HG02571 (cell line): ENCODE measurements around the gene NTRK2.

Experiments
- ATAC-seq: cut with Tn5 transposase; IDR thresholded peaks from one replicate; pipeline ENCODE4 v1.9.1; 2021; ENCODE audit warnings: mild to moderate bottlenecking, moderate library complexity; ENCODE audit not compliant: unreplicated experiment

Gene NTRK2

GRCh38 chr9:84966876-84967830 is 297.6 kb downstream of the NTRK2 start:
- ATAC-seq = no peak

- no peak for ATAC-seq
These were observed 299.6 kb downstream of the NTRK2 start for GRCh38 chr9:84969084-84969483.

- no peak for ATAC-seq
These were observed 300.2 kb downstream of the NTRK2 start for GRCh38 chr9:84969736-84970135.

- no peak for ATAC-seq
These were observed 300.9 kb downstream of the NTRK2 start for GRCh38 chr9:84970432-84970831.

DNA sequence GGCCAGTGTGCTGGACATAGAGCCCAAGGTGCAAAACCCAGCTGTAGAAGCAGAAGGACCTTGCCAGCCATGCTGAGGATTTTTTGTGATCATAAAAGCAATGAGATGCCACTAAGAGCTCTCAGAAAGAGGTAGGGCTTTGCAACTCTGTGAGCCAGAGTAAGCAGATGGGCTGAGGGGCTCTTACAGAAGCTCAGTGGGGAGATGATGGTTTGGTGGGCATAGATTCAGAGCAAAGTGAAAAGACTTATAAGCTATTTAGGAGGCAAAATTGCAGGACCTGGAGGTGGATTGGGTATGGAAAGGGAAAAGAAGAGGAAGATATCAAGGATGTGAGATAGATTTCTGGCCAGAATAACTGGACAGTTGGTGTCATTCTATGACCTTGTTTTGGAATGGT is 302.0 kb downstream of the NTRK2 start:
- ATAC-seq = no peak

- no peak for ATAC-seq
These were observed 304.7 kb downstream of the NTRK2 start for GRCh38 chr9:84974258-84974657.

- ATAC-seq = no peak
These were observed 305.3 kb downstream of the NTRK2 start for GRCh38 chr9:84974855-84975254.

- no peak for ATAC-seq
These were observed 306.4 kb downstream of the NTRK2 start for GRCh38 chr9:84975926-84976325.

DNA sequence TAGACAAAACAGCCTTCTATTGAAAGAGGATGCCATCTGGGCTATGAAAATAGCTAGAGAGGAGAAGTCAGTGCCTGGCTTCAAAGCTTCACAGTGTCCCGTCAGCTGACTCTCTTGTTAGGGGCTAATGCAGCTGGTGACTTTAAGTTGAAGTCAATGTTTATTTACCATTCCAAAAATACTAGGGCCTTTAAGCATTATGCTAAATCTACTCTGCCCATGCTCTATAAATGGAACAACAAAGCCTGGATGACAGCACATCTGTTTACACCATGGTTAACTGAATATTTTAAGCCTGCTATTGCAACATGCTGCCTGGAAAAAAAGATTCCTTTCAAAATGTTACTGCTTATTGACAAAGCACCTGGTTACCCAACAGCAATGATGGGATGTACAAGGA is 309.1 kb downstream of the NTRK2 start:
- no peak for ATAC-seq

GRCh38 chr9:84983749-84984148 is 314.2 kb downstream of the NTRK2 start:
- ATAC-seq = no peak

- no peak for ATAC-seq
These were observed 319.1 kb downstream of the NTRK2 start for GRCh38 chr9:84988621-84989020.

GRCh38 chr9:84990416-84990815 is 320.9 kb downstream of the NTRK2 start:
- no peak for ATAC-seq

- ATAC-seq = no peak
These were observed 321.5 kb downstream of the NTRK2 start for GRCh38 chr9:84990850-84991513.

DNA sequence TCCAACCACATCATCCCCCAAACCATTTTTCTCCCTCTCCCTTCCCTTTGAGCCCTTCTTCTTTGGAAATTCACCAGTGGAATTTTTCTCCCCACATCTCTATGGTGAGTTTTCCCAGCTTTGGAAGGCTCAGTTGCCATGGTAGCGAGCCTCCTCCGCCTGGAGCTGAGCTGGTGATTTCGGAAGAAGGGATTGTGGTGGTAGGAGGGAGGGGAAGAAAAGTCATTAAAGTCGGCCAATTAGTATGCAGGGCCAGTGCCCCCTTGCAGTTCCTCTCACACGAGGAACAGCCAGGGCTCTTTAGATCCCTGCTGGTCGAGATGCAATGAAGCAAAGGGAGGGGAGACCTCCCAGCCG is 322.0 kb downstream of the NTRK2 start:
- no peak for ATAC-seq

DNA sequence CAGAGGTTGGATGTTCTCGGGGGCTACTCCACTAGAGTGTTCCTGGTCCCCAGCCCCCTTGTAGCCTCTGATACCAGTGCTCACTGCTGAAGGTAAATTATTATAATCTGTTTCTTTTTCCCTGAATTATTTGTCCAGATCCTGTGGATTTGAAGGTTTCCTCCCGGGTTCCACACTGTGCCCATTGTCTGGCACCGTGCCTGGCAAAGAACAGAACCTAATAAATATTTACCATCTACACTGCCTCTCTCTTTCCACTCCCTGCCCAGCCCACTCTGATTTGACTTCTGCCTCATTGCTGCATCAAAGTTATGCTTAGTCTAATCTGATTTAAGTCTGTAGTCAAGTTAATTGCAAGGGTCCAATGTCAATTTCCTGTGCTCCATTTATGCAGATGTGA is 322.9 kb downstream of the NTRK2 start:
- no peak for ATAC-seq

DNA sequence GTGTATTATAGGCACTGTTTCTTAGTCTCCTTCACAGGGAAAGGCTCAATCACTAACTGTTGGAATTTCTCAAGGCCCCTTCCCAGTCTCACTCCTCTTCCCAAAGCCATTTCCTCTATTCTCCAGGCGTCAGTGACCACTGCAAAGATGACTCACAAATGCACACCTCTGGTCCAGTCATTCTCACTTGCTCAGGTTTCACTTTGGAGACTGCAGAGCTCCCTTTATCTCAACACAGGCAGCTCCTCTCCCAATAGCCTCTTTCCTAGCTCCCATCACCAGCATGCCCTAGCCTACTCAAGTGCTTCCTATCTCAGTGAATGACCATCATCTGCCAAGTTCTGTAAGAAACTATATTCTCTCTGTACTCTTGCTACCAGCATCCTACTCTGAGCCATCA is 323.6 kb downstream of the NTRK2 start:
- ATAC-seq = no peak

GRCh38 chr9:84996029-84996428 is 326.5 kb downstream of the NTRK2 start:
- no peak for ATAC-seq

- ATAC-seq = no peak
These were observed 327.2 kb downstream of the NTRK2 start for GRCh38 chr9:84996716-84997115.

GRCh38 chr9:84997472-84997871 is 327.9 kb downstream of the NTRK2 start:
- no peak for ATAC-seq

DNA sequence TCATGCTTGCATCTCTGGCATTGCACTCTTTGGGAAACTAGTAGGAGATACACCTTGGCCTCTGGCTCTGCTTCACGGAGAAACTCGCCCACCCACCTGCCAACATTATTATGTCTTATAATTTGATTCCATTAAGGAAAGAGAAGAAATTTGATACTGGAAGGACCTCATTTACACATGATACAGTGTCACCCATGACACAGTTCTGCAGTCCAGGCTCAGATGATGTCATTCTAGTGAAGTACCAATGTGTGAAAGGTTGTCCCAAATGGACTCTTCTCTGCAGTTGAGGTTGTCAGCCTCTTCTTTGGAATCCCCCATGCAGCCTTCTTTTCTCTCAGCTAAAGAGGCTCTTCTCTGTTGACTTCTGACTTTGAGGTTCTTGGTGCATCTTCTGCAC is 329.1 kb downstream of the NTRK2 start:
- ATAC-seq = no peak

DNA sequence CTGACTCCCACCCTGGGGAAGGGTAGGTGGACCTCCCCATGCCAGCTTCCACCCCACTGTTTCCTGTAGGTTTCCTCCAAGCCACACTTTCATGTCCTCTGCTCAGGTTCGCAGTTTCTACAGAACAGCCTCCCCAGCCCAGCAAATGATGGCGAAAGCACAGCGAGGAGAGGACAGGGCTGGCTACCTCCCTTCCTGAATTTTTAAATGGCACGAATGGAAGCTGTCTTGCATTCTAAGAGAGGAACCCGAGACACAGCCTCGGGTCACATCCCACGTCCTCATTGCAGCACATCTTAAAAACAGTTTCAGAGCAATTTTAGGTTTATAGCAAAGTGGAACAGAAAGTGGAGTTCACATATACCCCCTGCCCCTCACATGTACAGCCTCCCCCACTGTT is 330.3 kb downstream of the NTRK2 start:
- no peak for ATAC-seq

DNA sequence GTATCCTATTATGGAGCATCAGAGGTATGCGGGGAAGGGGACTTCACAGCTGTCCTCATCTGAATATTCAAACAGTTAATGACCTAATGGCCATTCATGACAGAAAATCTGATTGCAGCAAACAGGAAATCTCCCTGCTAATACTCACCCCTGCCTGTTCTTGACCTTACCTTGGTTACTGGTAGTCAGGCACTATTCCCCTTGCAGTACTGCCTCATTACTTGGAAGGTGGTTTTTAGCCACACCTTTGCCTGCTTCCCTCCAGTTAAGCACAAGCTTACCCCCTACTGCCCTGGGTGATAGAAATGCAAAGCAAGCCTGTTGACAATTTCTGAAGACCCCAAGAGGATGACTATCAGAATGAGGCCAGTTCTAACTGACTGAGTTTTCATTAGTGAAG is 332.4 kb downstream of the NTRK2 start:
- no peak for ATAC-seq
